Chondrocyte (in vitro differentiated cells): ENCODE measurements around the gene TRAPPC2L. TPM values are rescaled to one million over a fixed set of nuclear protein-coding genes. Genes with fewer than 3 reads are reported as not detected.
A peak's percentile ranks its signal among the peaks of the same experiment; 100 is the strongest.

ENCODE experiments used
- DNase-seq: peaks from one replicate; pipeline ENCODE4 v3.0.0; 2021; ENCODE audit warnings: mixed read lengths, low spot score
- H3K27ac Mint-ChIP-seq: one replicate; pipeline ENCODE4 v1.8.0; 2021; ENCODE audit warnings: mild to moderate bottlenecking, moderate library complexity, mixed read lengths; ENCODE audit not compliant: unreplicated experiment
- H3K27me3 Mint-ChIP-seq: 2 replicates; pipeline ENCODE4 v1.8.0; 2021; ENCODE audit warnings: low read depth, mixed read lengths
- H3K36me3 Mint-ChIP-seq: 2 replicates; pipeline ENCODE4 v1.8.0; 2021; ENCODE audit warnings: low read depth, mixed read lengths
- H3K4me1 Mint-ChIP-seq: 2 replicates; pipeline ENCODE4 v1.8.0; 2021; ENCODE audit warnings: low read depth, mild to moderate bottlenecking, mixed read lengths
- H3K4me3 Mint-ChIP-seq: one replicate; pipeline ENCODE4 v1.8.0; 2021; ENCODE audit warnings: mild to moderate bottlenecking, moderate library complexity, mixed read lengths; ENCODE audit not compliant: unreplicated experiment
- H3K9me3 Mint-ChIP-seq: 2 replicates; pipeline ENCODE4 v1.8.0; 2021; ENCODE audit warnings: low read depth, mixed read lengths
- total RNA-seq: library from RNA; stranded (reverse); gene quantifications from 3 replicates; pipeline ENCODE4 v1.2.1, GENCODE V29; 2021
- TF ChIP-seq, protein P1 (sequence below): fragments of 200-600 bp; sonication (generic); IDR thresholded peaks from 2 replicates; pipeline ENCODE4 v1.5.0; 2021; ENCODE audit warnings: antibody characterized with exemption, mild to moderate bottlenecking, moderate library complexity

TRAPPC2L gene
- total RNA-seq, 1 donor from 2014 or later: 52.5 TPM

DNA sequence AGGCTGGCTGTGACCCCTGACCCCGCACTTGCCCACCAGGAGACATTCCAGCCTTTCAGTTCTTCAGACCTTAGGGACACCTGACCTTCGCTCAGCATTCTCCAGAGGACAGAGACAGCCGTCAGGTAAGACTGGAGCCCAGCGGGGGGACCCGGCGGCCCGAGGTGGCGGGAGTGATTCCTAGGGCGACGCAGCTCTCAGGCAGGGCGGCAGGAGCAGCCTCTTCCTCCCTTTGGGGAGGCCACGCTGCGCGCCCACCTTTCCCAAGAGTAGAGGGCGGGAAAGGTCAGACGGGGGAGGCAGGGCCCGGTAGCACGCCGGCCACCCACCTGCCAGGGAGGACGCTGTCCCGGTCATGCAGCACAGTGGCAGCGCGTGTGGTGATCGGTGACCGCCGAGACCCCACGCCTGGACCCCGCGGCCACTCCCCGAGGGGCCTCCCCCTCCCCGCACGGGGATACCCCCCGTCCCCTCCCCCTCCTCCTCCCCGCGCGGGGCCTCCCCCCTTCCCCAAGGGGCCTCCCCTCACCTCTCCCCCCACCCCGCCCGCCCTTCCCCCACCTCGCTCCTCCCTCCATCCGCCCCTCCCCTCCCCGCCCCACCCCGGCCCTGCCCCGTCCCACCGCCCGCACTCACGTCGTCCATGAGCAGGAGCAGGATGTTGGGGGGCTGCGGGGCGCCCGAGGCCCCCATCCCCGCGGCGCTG, 652 bp upstream of the TRAPPC2L start:
- H3K9me3 Mint-ChIP-seq: no peaks in the 10 kb centered on the region
- H3K4me1 Mint-ChIP-seq: peaks cover 22% of the 10 kb centered on the region
- H3K4me3 Mint-ChIP-seq: peak overlapping the region; percentile 99
- TF ChIP-seq, protein P1, sequence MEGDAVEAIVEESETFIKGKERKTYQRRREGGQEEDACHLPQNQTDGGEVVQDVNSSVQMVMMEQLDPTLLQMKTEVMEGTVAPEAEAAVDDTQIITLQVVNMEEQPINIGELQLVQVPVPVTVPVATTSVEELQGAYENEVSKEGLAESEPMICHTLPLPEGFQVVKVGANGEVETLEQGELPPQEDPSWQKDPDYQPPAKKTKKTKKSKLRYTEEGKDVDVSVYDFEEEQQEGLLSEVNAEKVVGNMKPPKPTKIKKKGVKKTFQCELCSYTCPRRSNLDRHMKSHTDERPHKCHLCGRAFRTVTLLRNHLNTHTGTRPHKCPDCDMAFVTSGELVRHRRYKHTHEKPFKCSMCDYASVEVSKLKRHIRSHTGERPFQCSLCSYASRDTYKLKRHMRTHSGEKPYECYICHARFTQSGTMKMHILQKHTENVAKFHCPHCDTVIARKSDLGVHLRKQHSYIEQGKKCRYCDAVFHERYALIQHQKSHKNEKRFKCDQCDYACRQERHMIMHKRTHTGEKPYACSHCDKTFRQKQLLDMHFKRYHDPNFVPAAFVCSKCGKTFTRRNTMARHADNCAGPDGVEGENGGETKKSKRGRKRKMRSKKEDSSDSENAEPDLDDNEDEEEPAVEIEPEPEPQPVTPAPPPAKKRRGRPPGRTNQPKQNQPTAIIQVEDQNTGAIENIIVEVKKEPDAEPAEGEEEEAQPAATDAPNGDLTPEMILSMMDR: no peak
- H3K36me3 Mint-ChIP-seq: peaks cover 5% of the 10 kb centered on the region
- no peak overlapping the region for H3K27ac Mint-ChIP-seq
- H3K27me3 Mint-ChIP-seq: no peaks in the 10 kb centered on the region
- DNase-seq: no peak

DNA sequence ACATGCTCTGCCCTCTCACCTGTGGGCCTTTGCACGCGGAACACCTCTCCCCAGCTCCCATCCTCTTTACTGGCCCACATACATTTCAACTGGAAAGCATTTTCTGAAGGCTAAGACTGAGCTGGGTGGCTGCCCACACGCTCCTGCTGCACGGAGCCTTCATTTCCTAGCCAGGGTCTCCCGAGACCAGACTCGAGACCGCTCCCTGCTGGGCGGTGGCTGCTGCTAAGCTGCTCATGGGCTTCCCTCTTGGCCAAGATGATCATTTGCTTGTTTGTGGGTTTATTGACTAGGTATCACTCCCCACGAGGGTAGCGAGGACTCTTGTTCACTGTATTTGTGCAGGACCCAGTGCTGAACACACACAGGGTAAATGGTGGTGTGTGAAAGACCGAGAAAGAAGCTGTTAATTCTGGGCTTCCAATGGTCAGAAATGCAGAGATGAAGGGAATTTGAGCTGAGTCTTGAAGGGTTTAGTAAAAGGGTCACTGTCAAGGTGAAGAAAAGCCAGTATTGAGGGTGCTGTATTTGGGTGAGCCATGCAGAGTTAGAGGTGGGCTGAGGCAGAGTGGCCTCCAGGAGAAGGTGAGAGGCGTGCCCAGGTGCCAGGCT, 907 bp downstream of the TRAPPC2L start:
- peak overlapping the region; percentile 99 for H3K4me3 Mint-ChIP-seq
- no peaks in the 10 kb centered on the region for H3K9me3 Mint-ChIP-seq
- H3K27me3 Mint-ChIP-seq: no peaks in the 10 kb centered on the region
- no peak for DNase-seq
- H3K27ac Mint-ChIP-seq: peak overlapping the region; percentile 91
- TF ChIP-seq, protein P1: peak; percentile 82
- H3K36me3 Mint-ChIP-seq: peaks cover 5% of the 10 kb centered on the region
- H3K4me1 Mint-ChIP-seq: peaks cover 22% of the 10 kb centered on the region

DNA sequence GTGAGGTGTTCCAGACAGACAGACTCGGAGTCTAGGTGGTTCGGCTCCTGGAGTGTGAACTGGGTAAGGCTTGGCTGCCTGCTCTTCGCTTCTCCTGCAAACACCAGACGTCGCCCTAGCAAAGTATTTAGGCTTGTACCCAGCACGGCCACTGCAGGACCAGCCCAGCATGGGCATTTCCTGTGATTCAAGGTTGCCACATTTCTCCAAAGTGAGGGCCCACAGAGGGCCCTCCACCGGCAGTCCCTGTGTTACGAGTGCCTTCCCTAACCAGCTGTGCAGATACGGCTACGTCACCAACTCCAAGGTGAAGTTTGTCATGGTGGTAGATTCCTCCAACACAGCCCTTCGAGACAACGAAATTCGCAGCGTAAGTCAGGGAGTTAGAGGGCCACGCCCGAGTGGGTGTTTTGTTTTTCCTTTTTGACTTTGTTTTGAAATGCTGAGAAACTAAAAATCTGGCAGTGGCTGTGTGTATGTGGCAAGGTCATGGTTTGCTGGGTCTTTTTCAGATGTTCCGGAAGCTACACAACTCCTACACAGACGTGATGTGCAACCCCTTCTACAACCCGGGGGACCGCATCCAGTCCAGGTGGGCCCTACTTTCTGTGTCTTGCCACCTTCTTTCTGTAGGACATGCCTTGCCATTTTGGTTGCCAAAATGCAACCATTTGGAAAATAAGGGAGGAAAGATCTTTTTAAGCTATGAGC, 2.6 kb downstream of the TRAPPC2L start:
- no peak for DNase-seq
- Mint-ChIP-seq H3K27ac (no peak overlapping the region), H3K36me3 (peaks cover 5% of the 10 kb centered on the region), H3K4me3 (no peak overlapping the region), H3K9me3 (no peaks in the 10 kb centered on the region), H3K4me1 (peaks cover 22% of the 10 kb centered on the region), H3K27me3 (no peaks in the 10 kb centered on the region)
- TF ChIP-seq, protein P1: no peak

DNA sequence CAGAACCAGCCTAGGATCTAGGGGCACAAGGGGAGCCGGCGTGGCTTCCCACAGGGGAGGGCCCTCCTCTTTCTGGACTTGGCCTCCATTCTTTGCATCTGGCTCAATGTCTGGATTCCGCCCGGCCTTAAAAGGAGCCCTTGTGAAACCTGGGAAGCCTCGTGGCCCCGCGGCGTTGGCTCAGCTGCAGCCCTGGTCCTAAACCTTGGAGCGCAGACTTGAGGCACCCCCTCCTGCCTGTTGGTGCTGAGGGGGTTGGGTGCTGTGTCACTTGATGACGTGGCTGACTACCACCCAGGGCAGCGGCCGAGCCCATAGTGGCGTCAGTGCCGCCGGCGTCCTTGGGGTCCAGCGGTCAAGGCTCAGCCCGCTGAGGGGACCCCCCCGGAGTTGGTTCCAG, 4.4 kb downstream of the TRAPPC2L start:
- peaks cover 13% of the 10 kb centered on the region for H3K4me1 Mint-ChIP-seq
- no peak overlapping the region for H3K27ac Mint-ChIP-seq
- H3K4me3 Mint-ChIP-seq: no peak overlapping the region
- TF ChIP-seq, protein P1: no peak
- no peak for DNase-seq
- no peaks in the 10 kb centered on the region for H3K27me3 Mint-ChIP-seq
- H3K36me3 Mint-ChIP-seq: peaks cover 5% of the 10 kb centered on the region
- H3K9me3 Mint-ChIP-seq: no peaks in the 10 kb centered on the region

DNA sequence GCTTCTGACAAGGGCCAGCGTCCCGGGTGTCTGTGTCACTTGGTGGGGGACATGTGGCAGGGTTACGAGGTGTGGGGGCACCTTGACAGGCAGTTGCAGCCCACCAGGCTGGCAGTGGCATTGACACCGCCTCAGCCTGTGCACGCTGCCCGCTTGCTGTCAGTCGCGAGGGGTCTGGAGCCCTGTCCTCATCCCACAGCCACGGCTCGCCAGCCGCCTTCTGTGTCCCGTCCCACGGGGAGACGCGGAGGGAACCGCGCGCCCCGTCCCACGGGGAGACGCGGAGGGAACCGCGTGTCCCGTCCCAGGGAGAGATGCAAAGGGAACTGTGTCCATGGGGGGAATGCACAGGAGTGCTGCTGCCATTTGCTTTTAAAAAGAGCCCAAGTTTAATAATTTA, 6.0 kb downstream of the TRAPPC2L start:
- TF ChIP-seq, protein P1: no peak
- peaks cover 7% of the 10 kb centered on the region for H3K4me1 Mint-ChIP-seq
- DNase-seq: no peak
- H3K36me3 Mint-ChIP-seq: peaks cover 4% of the 10 kb centered on the region
- no peaks in the 10 kb centered on the region for H3K9me3 Mint-ChIP-seq
- no peak overlapping the region for H3K27ac Mint-ChIP-seq
- H3K4me3 Mint-ChIP-seq: no peak overlapping the region
- peaks cover 3% of the 10 kb centered on the region for H3K27me3 Mint-ChIP-seq
